Osteocyte (in vitro differentiated cells): ENCODE measurements around the gene CHRNA5. TPM values are rescaled to one million over a fixed set of nuclear protein-coding genes. Genes with fewer than 3 reads are reported as not detected.

ENCODE experiments used
- DNase-seq: peaks from one replicate; pipeline ENCODE4 v3.0.0; 2021; ENCODE audit warnings: mixed read lengths; ENCODE audit not compliant: unreplicated experiment; ENCODE audit errors: extremely low spot score
- H3K27ac Mint-ChIP-seq: one replicate; pipeline ENCODE4 v1.8.0; 2021; ENCODE audit warnings: mild to moderate bottlenecking, mixed read lengths; ENCODE audit not compliant: unreplicated experiment
- H3K27me3 Mint-ChIP-seq: one replicate; pipeline ENCODE4 v1.8.0; 2021; ENCODE audit warnings: mixed read lengths; ENCODE audit not compliant: unreplicated experiment
- H3K36me3 Mint-ChIP-seq: one replicate; pipeline ENCODE4 v1.8.0; 2021; ENCODE audit warnings: mixed read lengths; ENCODE audit not compliant: unreplicated experiment
- H3K4me1 Mint-ChIP-seq: one replicate; pipeline ENCODE4 v1.8.0; 2021; ENCODE audit warnings: mixed read lengths; ENCODE audit not compliant: unreplicated experiment
- H3K4me3 Mint-ChIP-seq: one replicate; pipeline ENCODE4 v1.8.0; 2021; ENCODE audit warnings: mild to moderate bottlenecking, moderate library complexity, mixed read lengths; ENCODE audit not compliant: unreplicated experiment
- H3K9me3 Mint-ChIP-seq: one replicate; pipeline ENCODE4 v1.8.0; 2021; ENCODE audit warnings: mixed read lengths; ENCODE audit not compliant: unreplicated experiment
- total RNA-seq: library from RNA; stranded (reverse); gene quantifications from 2 replicates; pipeline ENCODE4 v1.2.1, GENCODE V29; 2021
- TF ChIP-seq, protein P1 (sequence below): fragments of 200-600 bp; sonication (generic); IDR thresholded peaks from 2 replicates; pipeline ENCODE4 v1.5.0; 2021; ENCODE audit warnings: antibody characterized with exemption, mild to moderate bottlenecking, moderate library complexity

The CHRNA5 gene
- total RNA-seq, 1 donor from 2014 or later = 1.1 TPM

DNA sequence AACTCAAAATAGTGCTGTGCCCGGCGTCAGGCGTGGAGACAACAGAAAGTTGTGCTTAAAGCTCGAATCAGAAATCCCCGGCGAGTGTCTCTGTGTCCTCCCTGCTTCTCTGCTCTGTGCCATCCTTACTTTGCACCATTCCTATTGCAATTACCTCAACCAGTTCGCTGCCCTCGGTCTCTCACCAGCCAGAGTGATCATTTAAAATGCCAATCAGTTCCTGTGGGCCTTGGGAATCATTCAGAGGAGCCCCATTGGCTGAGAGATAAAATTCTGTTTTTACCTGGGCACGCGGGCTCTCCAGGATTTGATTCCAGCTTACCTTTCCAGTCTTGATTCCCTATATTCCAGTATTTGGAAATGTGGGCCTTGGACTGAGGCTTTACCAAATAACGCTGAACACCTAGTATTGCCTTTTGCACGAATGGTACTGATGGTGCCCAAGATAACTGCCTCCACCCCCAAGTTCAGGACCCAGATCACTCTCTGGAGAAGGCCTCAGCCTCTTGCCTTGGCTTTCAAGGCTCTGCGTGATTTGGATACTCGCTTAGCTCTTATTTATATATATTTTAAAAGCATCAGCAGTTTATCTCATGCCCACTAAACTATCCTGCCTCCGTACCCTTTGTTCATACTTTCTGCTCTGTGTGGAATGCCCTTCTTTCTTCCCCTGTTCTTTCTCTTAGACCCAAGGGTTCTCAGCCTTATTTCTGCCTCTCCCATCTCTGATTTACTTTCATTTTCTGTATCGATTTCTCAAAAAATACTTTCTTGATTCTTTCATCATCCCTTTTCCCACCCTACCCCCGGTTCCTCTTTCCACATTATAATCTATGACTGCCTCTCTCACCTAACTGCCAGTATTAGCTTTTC, 24.2 kb upstream of the CHRNA5 start:
- Mint-ChIP-seq H3K27me3 (no peaks in the 10 kb centered on the region), H3K27ac (peak overlapping the region; percentile 100)
- peak; percentile 53 for DNase-seq

DNA sequence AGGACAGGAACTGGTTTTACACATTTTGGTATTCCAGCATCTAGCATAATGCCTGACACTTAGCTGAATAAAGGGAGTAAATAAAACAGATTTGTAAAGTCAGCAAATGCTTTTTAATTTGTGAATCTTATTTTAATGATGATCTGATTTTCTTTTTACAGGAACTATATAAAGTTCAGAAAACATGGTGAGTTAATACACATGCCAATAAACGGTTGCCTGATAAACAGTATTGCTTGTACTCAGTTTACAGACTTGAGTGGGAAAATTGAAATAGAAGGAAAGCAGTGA, 23.6 kb upstream of the CHRNA5 start:
- peaks cover 22% of the 10 kb centered on the region for H3K4me1 Mint-ChIP-seq
- no peaks in the 10 kb centered on the region for H3K9me3 Mint-ChIP-seq

More for the DNA sequence above, 24.2 kb upstream of the CHRNA5 start:
- peaks cover 19% of the 10 kb centered on the region for H3K36me3 Mint-ChIP-seq
- no peaks in the 10 kb centered on the region for H3K9me3 Mint-ChIP-seq
- peak overlapping the region; percentile 99 for H3K4me3 Mint-ChIP-seq
- TF ChIP-seq, protein P1, sequence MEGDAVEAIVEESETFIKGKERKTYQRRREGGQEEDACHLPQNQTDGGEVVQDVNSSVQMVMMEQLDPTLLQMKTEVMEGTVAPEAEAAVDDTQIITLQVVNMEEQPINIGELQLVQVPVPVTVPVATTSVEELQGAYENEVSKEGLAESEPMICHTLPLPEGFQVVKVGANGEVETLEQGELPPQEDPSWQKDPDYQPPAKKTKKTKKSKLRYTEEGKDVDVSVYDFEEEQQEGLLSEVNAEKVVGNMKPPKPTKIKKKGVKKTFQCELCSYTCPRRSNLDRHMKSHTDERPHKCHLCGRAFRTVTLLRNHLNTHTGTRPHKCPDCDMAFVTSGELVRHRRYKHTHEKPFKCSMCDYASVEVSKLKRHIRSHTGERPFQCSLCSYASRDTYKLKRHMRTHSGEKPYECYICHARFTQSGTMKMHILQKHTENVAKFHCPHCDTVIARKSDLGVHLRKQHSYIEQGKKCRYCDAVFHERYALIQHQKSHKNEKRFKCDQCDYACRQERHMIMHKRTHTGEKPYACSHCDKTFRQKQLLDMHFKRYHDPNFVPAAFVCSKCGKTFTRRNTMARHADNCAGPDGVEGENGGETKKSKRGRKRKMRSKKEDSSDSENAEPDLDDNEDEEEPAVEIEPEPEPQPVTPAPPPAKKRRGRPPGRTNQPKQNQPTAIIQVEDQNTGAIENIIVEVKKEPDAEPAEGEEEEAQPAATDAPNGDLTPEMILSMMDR = no peak
- H3K4me1 Mint-ChIP-seq = peaks cover 22% of the 10 kb centered on the region

DNA sequence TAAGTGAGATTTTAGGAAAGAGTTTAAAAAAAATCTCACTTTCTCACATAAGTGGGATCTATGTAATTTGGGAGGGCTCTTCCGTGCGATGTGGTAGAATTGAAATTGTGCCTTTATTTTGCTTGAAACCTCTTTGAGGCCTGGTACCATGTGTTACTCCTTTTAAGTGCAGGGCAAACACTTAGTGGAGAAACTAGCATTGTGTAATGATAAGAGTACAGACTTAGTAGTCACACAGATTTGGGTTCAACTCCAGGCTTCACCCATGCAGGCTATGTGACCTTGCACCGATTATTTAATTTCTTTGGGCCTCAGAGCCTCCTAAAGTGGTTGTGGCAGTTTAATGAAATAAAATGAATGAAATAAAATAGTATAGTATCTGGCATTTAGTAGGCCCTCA, 22.7 kb upstream of the CHRNA5 start:
- TF ChIP-seq, protein P1 = no peak
- Mint-ChIP-seq H3K9me3 (no peaks in the 10 kb centered on the region), H3K36me3 (peaks cover 31% of the 10 kb centered on the region), H3K27ac (no peak overlapping the region), H3K4me3 (no peak overlapping the region), H3K4me1 (peaks cover 22% of the 10 kb centered on the region), H3K27me3 (no peaks in the 10 kb centered on the region)
- no peak for DNase-seq

More for the DNA sequence above, 23.6 kb upstream of the CHRNA5 start:
- DNase-seq = no peak
- Mint-ChIP-seq H3K36me3 (peaks cover 24% of the 10 kb centered on the region), H3K27me3 (no peaks in the 10 kb centered on the region), H3K27ac (peak overlapping the region; percentile 100), H3K4me3 (peak overlapping the region; percentile 99)
- TF ChIP-seq, protein P1 = no peak

DNA sequence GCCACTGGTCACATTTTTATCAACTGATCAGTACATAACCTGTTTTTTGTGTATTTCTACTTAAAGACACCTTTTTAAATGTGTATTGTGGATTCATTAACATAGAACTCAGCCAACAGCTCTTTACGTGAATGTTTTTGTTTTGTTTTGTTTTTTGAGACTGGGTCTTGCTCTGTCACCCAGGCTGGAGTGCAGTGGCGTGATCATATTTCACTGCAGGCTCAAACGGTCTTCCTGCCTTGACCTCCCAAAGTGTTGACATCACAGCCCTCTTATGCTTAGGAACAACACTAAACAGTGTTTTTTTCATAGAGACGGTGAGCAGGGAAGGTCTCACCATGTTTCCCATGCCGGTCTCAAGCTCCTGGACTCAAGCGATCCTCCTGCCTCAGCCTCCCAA, 15.1 kb upstream of the CHRNA5 start:
- peaks cover 10% of the 10 kb centered on the region for H3K27me3 Mint-ChIP-seq

DNA sequence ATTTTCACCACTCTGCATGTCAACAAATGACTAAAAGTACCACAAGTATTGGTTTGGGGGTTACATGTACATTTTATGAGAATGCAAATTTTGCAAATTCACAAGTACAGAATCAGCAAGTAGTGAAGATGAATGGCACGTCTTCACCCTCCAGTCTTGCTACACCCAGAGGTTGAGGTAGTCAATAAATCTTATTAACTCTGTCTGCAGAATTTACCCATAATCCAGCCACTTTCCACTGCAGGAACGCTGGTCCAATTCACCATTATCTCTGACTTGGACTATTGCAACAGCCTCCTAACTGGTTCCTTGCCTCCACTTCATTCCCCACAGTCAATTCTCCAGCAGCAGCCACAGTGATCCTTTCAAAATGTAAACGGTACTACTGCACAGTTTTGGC, 14.5 kb upstream of the CHRNA5 start:
- no peaks in the 10 kb centered on the region for H3K4me1 Mint-ChIP-seq
- H3K36me3 Mint-ChIP-seq = peaks cover 35% of the 10 kb centered on the region
- no peak for DNase-seq
- H3K27me3 Mint-ChIP-seq = peaks cover 10% of the 10 kb centered on the region
- H3K9me3 Mint-ChIP-seq = no peaks in the 10 kb centered on the region
- H3K27ac Mint-ChIP-seq = no peak overlapping the region
- TF ChIP-seq, protein P1 = no peak
- H3K4me3 Mint-ChIP-seq = no peak overlapping the region

More for the DNA sequence above, 15.1 kb upstream of the CHRNA5 start:
- Mint-ChIP-seq H3K27ac (no peak overlapping the region), H3K4me3 (no peak overlapping the region), H3K4me1 (no peaks in the 10 kb centered on the region), H3K9me3 (no peaks in the 10 kb centered on the region), H3K36me3 (peaks cover 40% of the 10 kb centered on the region)
- no peak for DNase-seq
- TF ChIP-seq, protein P1 = no peak
